Measurements from ENCODE around the gene TMEM63B.
"Not testable (repeated sequence)": the region's sequence is repeated elsewhere in the genome, so short reads cannot be mapped to it uniquely, and the experiment has no call there.

Gene TMEM63B

DNA sequence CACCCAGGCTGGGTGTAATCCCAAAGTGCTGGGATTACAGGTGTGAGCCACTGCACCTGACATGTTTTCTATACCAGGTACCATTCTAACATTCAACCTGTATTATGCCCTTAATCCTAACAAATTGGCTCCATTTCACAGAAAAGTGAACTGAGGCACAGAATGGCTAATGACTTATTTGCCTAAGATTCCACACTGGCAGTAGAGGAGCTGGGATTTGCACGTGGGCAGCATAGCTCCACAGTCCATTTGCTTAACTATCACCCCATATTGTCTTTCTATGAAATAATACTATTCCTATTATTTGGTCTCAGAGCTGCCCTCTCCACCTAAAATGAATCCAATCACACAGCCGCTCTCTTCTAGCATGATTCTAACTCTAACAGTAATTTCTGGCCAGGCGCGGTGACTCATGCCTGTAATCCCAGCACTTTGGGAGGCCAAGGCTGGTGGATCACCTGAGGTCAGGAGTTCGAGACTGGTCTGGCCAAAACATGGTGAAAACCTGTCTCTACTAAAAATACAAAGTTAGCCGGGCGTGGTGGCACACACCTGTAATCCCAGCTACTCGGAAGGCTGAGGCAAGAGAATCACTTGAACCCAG lies 66.1 kb downstream of the TMEM63B start:
- no peak for DNase-seq (ENCODE audit: low read depth)
- no peak overlapping the region for H3K4me3 ChIP-seq (ENCODE audit: low read depth, low read length)
- no peak for TF ChIP-seq CTCF (IDR thresholded peaks at IDR 0.05; ENCODE audit: low read depth, low read length, missing control alignments)

GRCh38 chr6:44194326-44194725 lies 67.0 kb downstream of the TMEM63B start:
- TF ChIP-seq CTCF (IDR thresholded peaks at IDR 0.05; ENCODE audit: low read depth, low read length, missing control alignments): no peak
- H3K4me3 ChIP-seq (ENCODE audit: low read depth, low read length): no peak overlapping the region
- DNase-seq (ENCODE audit: low read depth): no peak

- DNase-seq (ENCODE audit: low read depth); H3K4me3 ChIP-seq (ENCODE audit: low read depth, low read length): not testable (repeated sequence)
Observed at GRCh38 chr6:44196351-44196750, 69.0 kb downstream of the TMEM63B start.

GRCh38 chr6:44198684-44199083 lies 71.3 kb downstream of the TMEM63B start:
- DNase-seq (ENCODE audit: low read depth): no peak
- H3K4me3 ChIP-seq (ENCODE audit: low read depth, low read length): no peak overlapping the region
- TF ChIP-seq CTCF (IDR thresholded peaks at IDR 0.05; ENCODE audit: low read depth, low read length, missing control alignments): no peak

- TF ChIP-seq CTCF (IDR thresholded peaks at IDR 0.05; ENCODE audit: low read depth, low read length, missing control alignments): no peak
- no peak overlapping the region for H3K4me3 ChIP-seq (ENCODE audit: low read depth, low read length)
- no peak for DNase-seq (ENCODE audit: low read depth)
Observed at GRCh38 chr6:44199883-44200282, 72.5 kb downstream of the TMEM63B start.

DNA sequence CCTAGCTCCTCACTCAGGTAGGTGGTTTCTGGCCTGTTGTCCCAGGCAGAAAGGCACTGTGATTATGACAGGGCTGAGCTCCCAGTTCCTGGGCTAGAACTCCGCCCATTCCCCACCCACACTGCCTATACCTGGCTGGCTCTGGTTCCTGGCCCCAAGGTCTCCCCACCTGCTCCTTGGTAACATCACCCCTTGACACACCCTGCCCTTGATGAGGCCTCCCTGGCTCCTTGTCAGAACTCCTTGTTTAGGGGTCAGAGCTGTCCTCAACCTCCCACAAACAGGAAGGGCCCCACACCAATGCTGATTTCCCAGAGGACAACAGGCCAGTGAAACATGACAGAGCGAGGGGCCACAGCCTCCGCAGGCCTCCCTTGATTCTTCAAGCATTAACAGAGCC lies 73.8 kb downstream of the TMEM63B start:
- TF ChIP-seq CTCF (IDR thresholded peaks at IDR 0.05; ENCODE audit: low read depth, low read length, missing control alignments): no peak
- DNase-seq (ENCODE audit: low read depth): no peak
- no peak overlapping the region for H3K4me3 ChIP-seq (ENCODE audit: low read depth, low read length)

DNA sequence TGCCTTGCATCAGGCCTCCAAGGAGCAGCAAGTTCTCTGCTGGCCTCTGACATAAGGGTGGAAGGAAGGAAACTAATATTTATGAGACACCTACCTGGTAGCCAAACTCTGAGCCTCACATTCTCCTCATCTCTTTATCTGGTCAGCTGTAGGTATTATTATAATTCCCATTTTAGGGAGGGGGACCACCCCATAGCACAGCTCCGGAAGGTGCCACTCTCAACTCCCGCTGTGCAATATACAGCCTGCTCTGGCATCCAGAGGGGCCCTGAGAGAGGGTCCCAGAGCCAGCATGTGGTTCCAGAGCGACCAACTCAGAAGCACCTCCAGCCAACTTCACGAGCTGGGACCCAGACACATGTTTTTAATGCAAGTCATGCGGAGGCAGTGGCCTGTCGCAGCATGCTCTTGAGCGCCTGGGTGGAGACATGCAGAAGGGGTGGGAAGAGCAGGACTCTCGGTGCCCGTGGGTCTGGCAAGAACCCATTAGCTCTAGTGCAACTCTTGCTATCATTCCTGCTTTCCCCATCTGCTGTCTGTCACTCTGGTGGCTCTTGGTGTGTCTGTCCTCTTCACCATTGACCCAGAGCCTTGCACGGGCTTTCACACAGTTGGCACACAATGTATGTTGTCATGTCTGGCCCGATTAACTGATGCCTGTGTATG lies 74.4 kb downstream of the TMEM63B start:
- no peak for TF ChIP-seq CTCF (IDR thresholded peaks at IDR 0.05; ENCODE audit: low read depth, low read length, missing control alignments)
- no peak overlapping the region for H3K4me3 ChIP-seq (ENCODE audit: low read depth, low read length)
- DNase-seq (ENCODE audit: low read depth): no peak

Measured in GM12864 (cell line).